ENCODE data around the gene RPS27L. TPM values are rescaled to one million over a fixed set of nuclear protein-coding genes. Genes with fewer than 3 reads are reported as not detected.

Gene RPS27L
- total and polyA plus RNA-seq, 2 experiments from 2014 or later = 85.9 to 1,011 TPM

- TF ChIP-seq ZNF462 (CRISPR knock-in tag; IDR thresholded peaks at IDR 0.05) = no peak
- no peak for TF ChIP-seq NANOG (IDR thresholded peaks at IDR 0.05; ENCODE audit: borderline replicate concordance)
- TF ChIP-seq POLR2AphosphoS5 (IDR thresholded peaks at IDR 0.05; ENCODE audit: low read depth) = no peak
- TF ChIP-seq CTCF (conservative IDR thresholded peaks at IDR 0.05; ENCODE audit: low read depth in 2 of 2) = no peak
- no peak for TF ChIP-seq REST (IDR thresholded peaks at IDR 0.05; ENCODE audit: unreplicated experiment)
Observed at GRCh38 chr15:63135281-63135680, 22.0 kb downstream of the RPS27L start (continued).

Data from GM23338 (cell line).